Neuronal stem cell (in vitro differentiated cells): ENCODE data around the gene OTOGL.

Experiments
- DNase-seq: peaks from one replicate; pipeline ENCODE4 v3.0.0-alpha.2; 2013; ENCODE audit warnings: low spot score
- H2AFZ ChIP-seq: one replicate; pipeline ENCODE4 v1.6.1; 2013; ENCODE audit warnings: mild to moderate bottlenecking, low read length, inconsistent platforms
- H2AK5ac ChIP-seq: 2 replicates; pipeline ENCODE4 v1.6.1; 2013; ENCODE audit warnings: low read depth, mild to moderate bottlenecking, inconsistent platforms, low read length, moderate library complexity, mixed read lengths
- H2BK120ac ChIP-seq: 2 replicates; pipeline ENCODE4 v1.6.1; 2013; ENCODE audit warnings: low read depth, mild to moderate bottlenecking, inconsistent platforms, low read length, moderate library complexity, mixed read lengths
- H2BK12ac ChIP-seq: one replicate; pipeline ENCODE4 v1.6.1; 2013; ENCODE audit warnings: low read length, inconsistent platforms
- H2BK15ac ChIP-seq: 2 replicates; pipeline ENCODE4 v1.6.1; 2013; ENCODE audit warnings: mild to moderate bottlenecking, low read length, inconsistent platforms, mixed read lengths
- H2BK5ac ChIP-seq: one replicate; pipeline ENCODE4 v1.6.1; 2013; ENCODE audit warnings: inconsistent platforms, mild to moderate bottlenecking, low read length, moderate library complexity
- H3K14ac ChIP-seq: one replicate; pipeline ENCODE4 v1.6.1; 2013; ENCODE audit warnings: low read length, inconsistent platforms
- H3K18ac ChIP-seq: 2 replicates; pipeline ENCODE4 v1.6.1; 2013; ENCODE audit warnings: low read length, inconsistent platforms
- H3K23ac ChIP-seq: 2 replicates; pipeline ENCODE4 v1.6.1; 2013; ENCODE audit warnings: low read depth, mild to moderate bottlenecking, mixed read lengths, low read length, inconsistent platforms; ENCODE audit not compliant: poor library complexity
- H3K27ac ChIP-seq: replicated peaks from 3 replicates; pipeline ENCODE4 v1.5.1; 2013; ENCODE audit warnings: low read length, inconsistent platforms
- H3K27me3 ChIP-seq, 3 experiments: 2 replicates each; pipeline ENCODE4 v1.6.1; 2013; ENCODE audit warnings: low read length in 3 of 3, mild to moderate bottlenecking in 2 of 3, inconsistent platforms in 1 of 3, low read depth in 1 of 3, mixed read lengths in 1 of 3, moderate library complexity in 1 of 3; ENCODE audit not compliant: control insufficient read depth in 3 of 3, insufficient read depth in 3 of 3
- H3K36me3 ChIP-seq, 2 donors: replicated peaks in 1 of 2; 2 replicates each; pipeline ENCODE4 v1.6.1; 2013; ENCODE audit warnings: low read length in 2 of 2; ENCODE audit not compliant: control insufficient read depth in 2 of 2, insufficient read depth in 2 of 2
- H3K4ac ChIP-seq: 2 replicates; pipeline ENCODE4 v1.6.1; 2013; ENCODE audit warnings: inconsistent platforms, mild to moderate bottlenecking, low read length, moderate library complexity
- H3K4me1 ChIP-seq, 2 donors: 1 replicate in 1 of 2; 2 replicates in 1 of 2; pipeline ENCODE4 v1.6.1; 2013; ENCODE audit warnings: low read length in 2 of 2, low read depth in 1 of 2; ENCODE audit not compliant: control insufficient read depth in 2 of 2, insufficient read depth in 1 of 2
- H3K4me2 ChIP-seq: one replicate; pipeline ENCODE4 v1.6.1; 2013; ENCODE audit warnings: mild to moderate bottlenecking, low read length, inconsistent platforms; ENCODE audit not compliant: insufficient read depth, poor library complexity, severe bottlenecking
- H3K4me3 ChIP-seq, 2 donors: 2 replicates each; pipeline ENCODE4 v1.5.1; 2013; ENCODE audit warnings: low read length in 2 of 2, mild to moderate bottlenecking in 2 of 2, inconsistent platforms in 1 of 2, moderate library complexity in 1 of 2
- H3K79me1 ChIP-seq: one replicate; pipeline ENCODE4 v1.6.1; 2013; ENCODE audit warnings: low read depth, mild to moderate bottlenecking, inconsistent platforms, low read length, moderate library complexity
- H3K9ac ChIP-seq: one replicate; pipeline ENCODE4 v1.6.1; 2013; ENCODE audit warnings: mild to moderate bottlenecking, low read depth, low read length, inconsistent platforms; ENCODE audit not compliant: poor library complexity
- H3K9me3 ChIP-seq, 2 donors: replicated peaks in 1 of 2; 2 replicates each; pipeline versions ENCODE3 to v1.6.1; 2013; ENCODE audit warnings: low read length in 2 of 2, mild to moderate bottlenecking in 2 of 2, inconsistent platforms in 1 of 2, low read depth in 1 of 2, mixed read lengths in 1 of 2, moderate library complexity in 1 of 2; ENCODE audit not compliant: control insufficient read depth in 2 of 2, insufficient read depth in 1 of 2
- H4K8ac ChIP-seq: one replicate; pipeline ENCODE4 v1.6.1; 2013; ENCODE audit warnings: low read depth, mild to moderate bottlenecking, inconsistent platforms, low read length, moderate library complexity
- H4K91ac ChIP-seq: one replicate; pipeline ENCODE4 v1.6.1; 2013; ENCODE audit warnings: low read length, low read depth, mild to moderate bottlenecking, inconsistent platforms; ENCODE audit not compliant: poor library complexity
- WGBS, 2 donors: extraction: QIAGEN DNeasy Blood & Tissue Kit; methylation state at CpG; one replicate each; pipeline ENCODE4 v1.1.7; 2013; ENCODE audit warnings: missing lambda C conversion rate in 2 of 2, mixed read lengths in 1 of 2; ENCODE audit not compliant: insufficient read length in 2 of 2, insufficient replicate concordance in 1 of 2; ENCODE audit errors: extremely low coverage in 2 of 2; 5-methylcytosine and 5-hydroxymethylcytosine counted together

Gene OTOGL

GRCh38 chr12:80154261-80154660, 54.9 kb downstream of the OTOGL start:
- no peak overlapping the region for H3K4me3 ChIP-seq
- no peaks in the 10 kb centered on the region for H3K79me1 ChIP-seq
- H3K9ac ChIP-seq: no peak overlapping the region
- H3K4me2 ChIP-seq: no peak overlapping the region
- no peak overlapping the region for H2AK5ac ChIP-seq
- H2BK12ac ChIP-seq: no peak overlapping the region
- DNase-seq: no peak
- no peak overlapping the region for H3K18ac ChIP-seq
- H3K4me1 ChIP-seq: no peaks in the 10 kb centered on the region
- H2BK120ac ChIP-seq: no peak overlapping the region
- no peak overlapping the region for H3K14ac ChIP-seq
- no peaks in the 10 kb centered on the region for H3K36me3 ChIP-seq
- no peak overlapping the region for H3K27ac ChIP-seq
- H4K8ac ChIP-seq: no peak overlapping the region
- H3K9me3 ChIP-seq: no peaks in the 10 kb centered on the region
- no peaks in the 10 kb centered on the region for H3K27me3 ChIP-seq
- no peak overlapping the region for H3K23ac ChIP-seq
- no peak overlapping the region for H2AFZ ChIP-seq
- H3K4ac ChIP-seq: no peak overlapping the region
- no CpG with 5 or more reads among the region's 1 CpG for WGBS, 2 donors
- H2BK5ac ChIP-seq: no peak overlapping the region
- H4K91ac ChIP-seq: no peak overlapping the region
- no peak overlapping the region for H2BK15ac ChIP-seq

GRCh38 chr12:80156306-80156705, 57.0 kb downstream of the OTOGL start:
- H2BK12ac ChIP-seq: no peak overlapping the region
- no peak overlapping the region for H4K8ac ChIP-seq
- no peak overlapping the region for H3K27ac ChIP-seq
- no peak overlapping the region for H3K4me3 ChIP-seq
- H3K79me1 ChIP-seq: no peaks in the 10 kb centered on the region
- DNase-seq: no peak
- H3K9me3 ChIP-seq: no peaks in the 10 kb centered on the region
- H3K4me1 ChIP-seq: no peaks in the 10 kb centered on the region
- H4K91ac ChIP-seq: no peak overlapping the region
- no peak overlapping the region for H3K18ac ChIP-seq
- H3K9ac ChIP-seq: no peak overlapping the region
- no peak overlapping the region for H2AFZ ChIP-seq
- H3K14ac ChIP-seq: no peak overlapping the region
- H3K36me3 ChIP-seq: no peaks in the 10 kb centered on the region
- no peaks in the 10 kb centered on the region for H3K27me3 ChIP-seq
- WGBS, 2 donors: no CpG with 5 or more reads among the region's 5 CpGs
- no peak overlapping the region for H2BK15ac ChIP-seq
- H2AK5ac ChIP-seq: no peak overlapping the region
- no peak overlapping the region for H3K4me2 ChIP-seq
- H2BK5ac ChIP-seq: no peak overlapping the region
- H2BK120ac ChIP-seq: no peak overlapping the region
- no peak overlapping the region for H3K23ac ChIP-seq
- no peak overlapping the region for H3K4ac ChIP-seq

GRCh38 chr12:80157645-80158044, 58.3 kb downstream of the OTOGL start:
- no peaks in the 10 kb centered on the region for H3K27me3 ChIP-seq

GRCh38 chr12:80161612-80162011, 62.3 kb downstream of the OTOGL start:
- no peak overlapping the region for H3K4ac ChIP-seq
- H2BK12ac ChIP-seq: no peak overlapping the region
- DNase-seq: no peak
- no CpG with 5 or more reads among the region's 4 CpGs for WGBS, 2 donors
- no peaks in the 10 kb centered on the region for H3K9me3 ChIP-seq
- H4K91ac ChIP-seq: no peak overlapping the region
- no peak overlapping the region for H2BK15ac ChIP-seq
- H3K27ac ChIP-seq: no peak overlapping the region
- no peaks in the 10 kb centered on the region for H3K79me1 ChIP-seq
- H3K4me1 ChIP-seq: no peaks in the 10 kb centered on the region
- no peak overlapping the region for H3K23ac ChIP-seq
- H3K4me3 ChIP-seq: no peak overlapping the region
- peaks cover 0 to 4% (median 0%) of the 10 kb centered on the region in 3 experiments for H3K27me3 ChIP-seq
- no peak overlapping the region for H4K8ac ChIP-seq
- no peaks in the 10 kb centered on the region for H3K36me3 ChIP-seq
- H2BK120ac ChIP-seq: no peak overlapping the region
- no peak overlapping the region for H3K18ac ChIP-seq
- H2AFZ ChIP-seq: no peak overlapping the region
- H2AK5ac ChIP-seq: no peak overlapping the region
- no peak overlapping the region for H3K9ac ChIP-seq
- no peak overlapping the region for H2BK5ac ChIP-seq
- H3K4me2 ChIP-seq: no peak overlapping the region
- no peak overlapping the region for H3K14ac ChIP-seq

More at GRCh38 chr12:80157645-80158044, 58.3 kb downstream of the OTOGL start:
- Histone ChIP-seq H2BK15ac (no peak overlapping the region), H2BK120ac (no peak overlapping the region), H3K4me1 (no peaks in the 10 kb centered on the region), H3K23ac (no peak overlapping the region), H3K9ac (no peak overlapping the region), H2BK12ac (no peak overlapping the region), H4K8ac (no peak overlapping the region), H2BK5ac (no peak overlapping the region), H3K14ac (no peak overlapping the region), H4K91ac (no peak overlapping the region), H3K79me1 (no peaks in the 10 kb centered on the region), H3K36me3 (no peaks in the 10 kb centered on the region), H3K9me3 (no peaks in the 10 kb centered on the region), H3K4me3 (no peak overlapping the region), H3K27ac (no peak overlapping the region), H2AK5ac (no peak overlapping the region), H2AFZ (no peak overlapping the region), H3K18ac (no peak overlapping the region), H3K4me2 (no peak overlapping the region), H3K4ac (no peak overlapping the region)
- WGBS, 2 donors: no CpG with 5 or more reads among the region's 2 CpGs
- no peak for DNase-seq
